GM12878 (cell line): ENCODE measurements around the gene PRSS8. TPM values are rescaled to one million over a fixed set of nuclear protein-coding genes. Genes with fewer than 3 reads are reported as not detected.
A peak's percentile ranks its signal among the peaks of the same experiment; 100 is the strongest.

Experiments
- ATAC-seq: fragments of 200-7000 bp; cut with Tn5 transposase; 3 replicates; pipeline ENCODE4 v1.9.1; 2020; ENCODE audit warnings: mild to moderate bottlenecking, moderate library complexity
- BruUV-seq: library from RNA; stranded (reverse); fragments of 400-500 nt; replicated peaks from 2 replicates; lab custom pipeline; 2021; lab: Mats Ljungman, UMichigan
- CTCF ChIA-PET: fragments of 300-600 bp; sonication (Branson Sonifier 250); formaldehyde crosslinking; extraction: SDS; loops from one replicate; lab custom pipeline; 2021; ENCODE audit warnings: inconsistent platforms; lab: Yijun Ruan, JAX
- POLR2A ChIA-PET: fragments of 350-600 bp; formaldehyde crosslinking; extraction: SDS; loops from one replicate; lab custom pipeline; 2021; ENCODE audit warnings: inconsistent platforms; lab: Charles Lee
- RAD21 ChIA-PET: fragments of 300-600 bp; sonication (Branson Sonifier 250); formaldehyde crosslinking; loops from one replicate; lab custom pipeline; 2023; ENCODE audit warnings: antibody characterized with exemption; ENCODE audit not compliant: unreplicated experiment; lab: Charles Lee
- SMC1A ChIA-PET: fragments of 300-600 bp; sonication (Branson Sonifier 250); formaldehyde crosslinking; loops from one replicate; lab custom pipeline; 2023; ENCODE audit not compliant: unreplicated experiment, uncharacterized antibody; lab: Charles Lee
- DNase-seq: peaks from one replicate; pipeline ENCODE4 v3.0.0-alpha.2; 2011; ENCODE audit warnings: low read depth, low spot score
- FAIRE-seq: peaks from 3 replicates; lab custom pipeline; 2011; peaks lifted over from hg19 to GRCh38; lab: Jason Lieb, UNC
- H2AFZ ChIP-seq: 2 replicates; pipeline ENCODE4 v1.6.0; 2011; ENCODE audit warnings: low read depth, low read length, control low read depth; ENCODE audit not compliant: control insufficient read depth
- H3K27ac ChIP-seq: 2 replicates; pipeline ENCODE4 v1.5.1; 2011; ENCODE audit warnings: control low read depth; ENCODE audit not compliant: control insufficient read depth, insufficient read depth
- H3K27me3 ChIP-seq, 2 experiments: replicated peaks in 1 of 2; 2 replicates each; pipeline versions ENCODE4 v1.6.0 to v1.6.1; 2011; ENCODE audit warnings: low read length in 1 of 2; ENCODE audit not compliant: control insufficient read depth in 2 of 2, insufficient read depth in 2 of 2
- H3K36me3 ChIP-seq, 2 experiments: 2 replicates each; pipeline ENCODE4 v1.5.1; 2011; ENCODE audit warnings: low read length in 1 of 2; ENCODE audit not compliant: control insufficient read depth in 2 of 2, insufficient read depth in 2 of 2
- H3K4me1 ChIP-seq: 2 replicates; pipeline ENCODE4 v1.6.1; 2011; ENCODE audit warnings: mild to moderate bottlenecking, low read length, moderate library complexity, mixed read lengths; ENCODE audit not compliant: control insufficient read depth, insufficient read depth
- H3K4me2 ChIP-seq: 2 replicates; pipeline ENCODE4 v1.6.0; 2011; ENCODE audit warnings: control low read depth; ENCODE audit not compliant: control insufficient read depth, insufficient read depth
- H3K4me3 ChIP-seq: fragments of 200-600 bp; sonication (generic); 2 replicates; pipeline ENCODE4 v1.5.1; 2016
- H3K79me2 ChIP-seq: 2 replicates; pipeline ENCODE4 v1.6.0; 2011; ENCODE audit warnings: low read length; ENCODE audit not compliant: control insufficient read depth, insufficient read depth
- H3K9ac ChIP-seq: 2 replicates; pipeline ENCODE4 v1.8.0; 2011; ENCODE audit warnings: low read length, control low read depth, mixed read lengths; ENCODE audit not compliant: control insufficient read depth, insufficient read depth
- H3K9me3 ChIP-seq: replicated peaks from 3 replicates; pipeline ENCODE4 v1.5.1; 2011; ENCODE audit warnings: mild to moderate bottlenecking, low read length; ENCODE audit not compliant: control insufficient read depth, insufficient read depth
- H4K20me1 ChIP-seq: 2 replicates; pipeline ENCODE4 v1.6.0; 2011; ENCODE audit not compliant: control insufficient read depth, insufficient read depth
- CHD2 ChIP-seq: IDR thresholded peaks from 2 replicates; pipeline ENCODE4 v1.6.1; 2011; ENCODE audit warnings: low read depth, low read length, improper control_type of control experiment, borderline replicate concordance
- CREB1 ChIP-seq: IDR thresholded peaks from 2 replicates; pipeline ENCODE4 v1.6.1; 2012; ENCODE audit warnings: low read depth, mild to moderate bottlenecking, inconsistent platforms
- ELK1 ChIP-seq: IDR thresholded peaks from 2 replicates; pipeline ENCODE4 v1.6.1; 2012; ENCODE audit warnings: low read depth, low read length, improper control_type of control experiment
- GATAD2B ChIP-seq: fragments of 450-650 bp; conservative IDR thresholded peaks from 2 replicates; pipeline ENCODE4 v1.6.1; 2017; ENCODE audit warnings: low read depth, mild to moderate bottlenecking, moderate library complexity
- KLF5 ChIP-seq: fragments of 450-650 bp; IDR thresholded peaks from 2 replicates; pipeline ENCODE4 v1.6.1; 2014; ENCODE audit warnings: mild to moderate bottlenecking; ENCODE audit not compliant: partially characterized antibody
- NR2C1 ChIP-seq: fragments of 450-650 bp; IDR thresholded peaks from 2 replicates; pipeline ENCODE4 v1.6.1; 2017; ENCODE audit warnings: antibody characterized with exemption, mild to moderate bottlenecking, moderate library complexity
- PKNOX1 ChIP-seq: fragments of 450-650 bp; IDR thresholded peaks from 2 replicates; pipeline ENCODE4 v1.6.1; 2016; ENCODE audit warnings: mild to moderate bottlenecking
- SMARCA5 ChIP-seq: fragments of 450-650 bp; IDR thresholded peaks from 2 replicates; pipeline ENCODE4 v1.6.1; 2017; ENCODE audit warnings: mild to moderate bottlenecking
- SREBF1 ChIP-seq: IDR thresholded peaks from 2 replicates; pipeline ENCODE4 v1.6.1; 2012; ENCODE audit warnings: mild to moderate bottlenecking, low read length
- SRF ChIP-seq, 2 experiments: IDR thresholded peaks; 2 replicates each; pipeline ENCODE4 v1.6.1; 2011; ENCODE audit warnings: low read depth in 2 of 2, low read length in 2 of 2, mild to moderate bottlenecking in 1 of 2, moderate library complexity in 1 of 2
- SUZ12 ChIP-seq: fragments of 200-600 bp; sonication (generic); IDR thresholded peaks from one replicate; pipeline ENCODE4 v1.6.1; 2018; ENCODE audit warnings: antibody characterized with exemption, mild to moderate bottlenecking; ENCODE audit not compliant: unreplicated experiment
- YY1 ChIP-seq: IDR thresholded peaks from 2 replicates; pipeline ENCODE4 v1.6.1; 2011; ENCODE audit warnings: low read depth, mild to moderate bottlenecking, low read length
- ZNF592 ChIP-seq: fragments of 450-650 bp; IDR thresholded peaks from 2 replicates; pipeline ENCODE4 v1.6.1; 2017; ENCODE audit warnings: mild to moderate bottlenecking, moderate library complexity
- ZSCAN29 ChIP-seq: fragments of 450-650 bp; IDR thresholded peaks from 2 replicates; pipeline ENCODE4 v1.6.1; 2017; ENCODE audit warnings: mild to moderate bottlenecking, moderate library complexity
- WGBS: methylation state at CpG from one replicate; pipeline ENCODE4 v1.1.6; 2016; ENCODE audit warnings: low lambda C conversion rate; ENCODE audit not compliant: insufficient replicate concordance, insufficient coverage; ENCODE audit errors: missing lambda C conversion rate; 5-methylcytosine and 5-hydroxymethylcytosine counted together
- in situ Hi-C: fragments of 300-500 bp; cut with MboI; formaldehyde crosslinking; loops from 9 replicates; pipeline ENCODE4 v1.14.3; 2018; ENCODE audit warnings: mixed read lengths
- intact Hi-C: fragments of 100-400 bp; cut with micrococcal nuclease; formaldehyde crosslinking; loops from one replicate; pipeline ENCODE4 v1.14.2; 2022; ENCODE audit not compliant: unreplicated experiment
- polyA plus RNA-seq, 11 experiments: library from polyadenylated mRNA; depleted of rRNA in 4 of 11; unstranded in 6 of 11; stranded (reverse) in 5 of 11; fragments of >200 nt; fragmentation: Nextera tagmentation in 4 of 11; fragmentation: Illumina TruSeq in 1 of 11; extraction: Ambion mirVana in 4 of 11; extraction: Trizol in 1 of 11; gene quantifications; 1 replicate in 1 of 11; 2 replicates in 10 of 11; pipeline versions ENCODE4 v1.2.1 to v1.2.3, GENCODE V29; 2011 to 2016; ENCODE audit warnings: inconsistent platforms in 2 of 11, missing spikeins in 2 of 11, low read depth in 1 of 11
- total RNA-seq, 4 experiments: library from RNA; depleted of rRNA in 3 of 4; stranded (reverse); fragments of >200 nt in 3 of 4; fragmentation: Illumina TruSeq in 1 of 4; extraction: Trizol in 1 of 4; gene quantifications; 2 replicates each; pipeline versions ENCODE4 v1.2.1 to v1.2.3, GENCODE V29; 2013 to 2021

PRSS8 gene
- total and polyA plus RNA-seq, 10 of the 15 experiments (the other 5 are each of a cell fraction or from before 2014, with no cell fraction given), result 0.33 to 0.58 TPM; not detected in 8

- no peak for TF ChIP-seq CREB1
- no peak for TF ChIP-seq SRF (IDR thresholded peaks at IDR 0.05; ENCODE audit: low read depth in 2 of 2, low read length in 2 of 2)
- TF ChIP-seq PKNOX1, result no peak
- no peak for TF ChIP-seq NR2C1
Measured at GRCh38 chr16:31108794-31109558, 26.6 kb downstream of the PRSS8 start (continued).

DNA sequence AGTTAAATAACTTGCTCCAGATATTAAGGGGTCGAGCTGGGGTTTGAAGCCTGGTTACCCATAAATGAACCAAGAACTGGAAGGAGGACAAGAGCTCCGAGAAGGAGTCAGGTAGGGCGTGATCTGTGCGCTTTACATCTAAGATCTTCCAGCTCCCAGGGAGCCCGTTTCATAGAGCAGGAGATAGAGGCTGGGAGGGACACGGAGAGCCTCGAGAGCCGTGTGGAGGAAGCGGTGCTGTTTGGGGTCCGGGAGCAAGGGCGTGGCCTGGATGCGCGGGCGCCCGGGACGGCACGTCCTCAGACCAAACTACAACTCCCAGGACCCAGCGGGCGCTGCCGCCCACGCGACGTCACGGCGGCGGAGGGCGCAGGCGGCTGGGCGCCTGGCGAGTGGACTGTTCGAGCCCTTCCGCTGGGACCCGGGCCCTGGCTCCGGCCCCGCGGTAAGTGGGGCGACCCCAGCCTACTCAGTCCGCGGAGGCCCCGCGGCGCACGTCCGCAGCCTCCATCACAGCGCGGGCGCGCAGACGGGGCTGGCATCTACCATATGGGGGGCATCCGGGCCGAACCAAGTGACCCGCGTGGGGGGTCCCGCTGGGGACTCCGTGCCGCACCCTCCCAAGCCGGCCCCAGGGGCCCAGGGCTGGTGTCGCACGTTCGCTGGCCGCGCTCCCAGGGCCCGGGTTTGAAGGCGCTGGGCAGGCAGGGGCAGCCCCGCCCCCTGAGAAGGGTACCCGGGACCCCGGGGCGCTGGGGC lies 27.3 kb downstream of the PRSS8 start, which contains the start of gene BCKDK:
Gene BCKDK, plus strand, starts transcription at position 352 of the 759 bp plus-strand sequence. CDS start 838 bp downstream, outside the sequence.
- RAD21 ChIA-PET, result interaction anchor here (1.5 to 2.8 kb wide), 3 partner anchors 9 to 34 kb away, joined by 6 to 12 read pairs (median 6); partner anchors contain the start of gene KAT8
- POLR2A ChIA-PET, result interaction anchor here (0.6 to 3.1 kb wide), 4 partner anchors 9 to 150 kb away, joined by 3 to 13 read pairs (median 8); partner anchors contain the start of genes KAT8, ZNF646 and ZNF668
- SMC1A ChIA-PET, result no interaction called here
- intact Hi-C loops, result loop anchor here (5.0 kb wide), 1 partner anchor 34 kb away; no protein-coding TSS in a partner anchor
- no peaks in the 10 kb centered on the region for H3K9me3 ChIP-seq
- peak; percentile 96 for ATAC-seq
- in situ Hi-C loops, result no loop called here
- H3K9ac ChIP-seq, result peak within 1 kb of the TSS; percentile 91
- H3K4me2 ChIP-seq, result peak within 1 kb of the TSS; percentile 77
- peak within 1 kb of the TSS; percentile 81 for H3K27ac ChIP-seq
- CTCF ChIA-PET, result interaction anchor here (0.7 to 1.6 kb wide), 3 partner anchors 11 to 34 kb away, joined by 3 to 6 read pairs (median 5); no protein-coding TSS in a partner anchor
- H4K20me1 ChIP-seq, result no peaks in the 10 kb centered on the region
- H2AFZ ChIP-seq, result peak within 1 kb of the TSS; percentile 91
- peak; percentile 78 for FAIRE-seq
- H3K27me3 ChIP-seq, result no peaks in the 10 kb centered on the region
- peak; percentile 32 for DNase-seq
- peaks cover 22% of the 10 kb centered on the region for H3K4me1 ChIP-seq
- peaks cover 0 to 4% of the 10 kb centered on the region in 2 experiments; a peak in 3 of 4 replicates for H3K36me3 ChIP-seq
- peaks cover 13% of the 10 kb centered on the region for H3K79me2 ChIP-seq
- H3K4me3 ChIP-seq, result peak within 1 kb of the TSS; percentile 74
- no TSS peak for BruUV-seq
- WGBS, result 2% methylated on average over 59 of the region's 68 CpGs
- TF ChIP-seq KLF5, result peak; percentile 86
- TF ChIP-seq CHD2, result peak; percentile 61; the same call in 1 of the 2 replicates
- no peak for TF ChIP-seq SUZ12
- TF ChIP-seq ZNF592, result no peak
- TF ChIP-seq GATAD2B, result peak; percentile 76
- 0 out of 2 replicates have a peak, but pooled peaks have one; percentile 24 for TF ChIP-seq ELK1
- TF ChIP-seq ZSCAN29, result no peak
- TF ChIP-seq YY1, result peak; percentile 84
- peak; percentile 78; the same call in 1 of the 2 replicates for TF ChIP-seq SMARCA5
- TF ChIP-seq SREBF1, result peak; percentile 67; the same call in 1 of the 2 replicates
